GM21576 (cell line): ENCODE data around the gene MPZL1.
A peak's percentile ranks its signal among the peaks of the same experiment; 100 is the strongest.

Experiments
- ATAC-seq: cut with Tn5 transposase; IDR thresholded peaks from one replicate; pipeline ENCODE4 v1.9.1; 2021; ENCODE audit warnings: mild to moderate bottlenecking, moderate library complexity; ENCODE audit not compliant: unreplicated experiment

The MPZL1 gene

DNA sequence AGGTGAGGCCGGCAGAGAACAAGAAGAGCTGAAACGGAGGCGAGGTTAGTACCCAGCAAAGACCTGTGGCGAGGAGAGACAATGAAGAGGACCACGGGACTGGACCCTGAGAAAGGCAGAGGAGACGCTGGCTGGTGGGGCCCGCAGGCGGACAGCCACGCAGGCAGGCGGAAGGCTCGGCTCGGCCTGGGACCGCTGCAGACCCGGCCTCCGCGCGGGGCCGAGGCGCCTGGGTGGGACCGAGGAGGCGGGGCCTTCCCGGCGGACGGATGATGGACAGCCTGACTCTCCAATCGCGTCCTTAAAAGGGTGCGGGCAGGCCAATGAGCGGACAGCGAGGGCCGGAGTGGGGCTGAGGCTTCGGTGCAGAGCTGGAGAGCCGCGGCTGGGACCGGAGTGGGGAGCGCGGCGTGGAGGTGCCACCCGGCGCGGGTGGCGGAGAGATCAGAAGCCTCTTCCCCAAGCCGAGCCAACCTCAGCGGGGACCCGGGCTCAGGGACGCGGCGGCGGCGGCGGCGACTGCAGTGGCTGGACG, at the start of gene MPZL1:
TSS of gene MPZL1 (plus strand) at position 366 of the 535 bp plus-strand sequence. CDS start 170 bp downstream, outside the sequence.
- ATAC-seq: peak; percentile 89

DNA sequence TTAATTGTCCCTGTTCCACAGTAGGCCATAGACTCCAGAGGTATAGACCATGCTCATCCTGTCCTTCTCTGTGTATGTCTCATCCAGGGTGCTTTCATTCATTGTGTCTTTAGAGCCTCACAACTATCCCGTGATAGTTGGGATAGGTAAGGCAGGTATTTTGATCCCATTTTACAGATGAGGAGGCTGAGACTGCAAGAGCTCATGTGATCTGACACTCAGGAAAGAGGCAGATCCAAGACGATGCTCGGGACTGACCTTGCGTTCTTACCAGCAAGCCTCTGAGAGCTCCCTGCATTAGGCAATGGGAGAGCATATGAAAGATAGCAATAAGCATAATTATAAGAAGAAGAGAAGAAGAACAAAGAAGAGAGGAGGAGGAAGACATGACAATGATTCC, 49.0 kb upstream of the MPZL1 start:
- no peak for ATAC-seq

DNA sequence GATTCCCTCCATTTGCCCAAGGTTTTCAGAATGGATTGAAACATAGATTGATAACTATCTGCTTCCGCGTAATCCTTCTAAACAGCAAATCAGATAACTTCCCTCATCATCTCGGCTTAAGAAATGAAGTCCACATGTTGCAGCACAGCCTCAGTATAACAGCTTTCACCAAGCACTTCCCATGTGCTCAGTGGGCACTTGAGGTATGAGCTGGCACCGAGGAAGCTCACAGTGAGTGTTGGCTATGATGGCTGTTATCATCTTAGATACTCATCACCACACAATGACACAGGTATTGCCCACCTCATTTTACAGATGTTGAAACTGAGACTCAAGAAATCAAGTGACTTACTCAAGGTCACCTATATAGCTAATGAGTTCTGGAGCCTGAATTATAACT, 48.5 kb upstream of the MPZL1 start:
- ATAC-seq: no peak

DNA sequence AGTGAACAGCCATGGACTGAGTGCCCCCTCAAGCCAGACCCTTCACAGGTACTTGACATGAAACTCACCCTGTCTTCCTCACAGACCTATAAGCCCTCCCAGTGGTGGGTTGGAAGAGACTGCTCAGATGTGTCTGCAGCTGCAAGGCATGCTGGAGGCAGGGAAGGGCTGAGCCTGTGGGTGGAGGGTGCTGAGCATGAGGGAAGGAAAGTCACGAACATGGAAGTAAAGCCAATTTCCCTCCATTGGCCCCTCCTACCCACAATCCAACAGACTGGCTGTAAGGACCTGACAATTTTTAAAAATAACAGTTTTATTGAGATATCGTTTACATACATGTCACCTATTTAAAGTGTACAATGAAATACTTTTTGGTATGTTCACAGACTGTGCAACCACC, 47.6 kb upstream of the MPZL1 start:
- no peak for ATAC-seq

DNA sequence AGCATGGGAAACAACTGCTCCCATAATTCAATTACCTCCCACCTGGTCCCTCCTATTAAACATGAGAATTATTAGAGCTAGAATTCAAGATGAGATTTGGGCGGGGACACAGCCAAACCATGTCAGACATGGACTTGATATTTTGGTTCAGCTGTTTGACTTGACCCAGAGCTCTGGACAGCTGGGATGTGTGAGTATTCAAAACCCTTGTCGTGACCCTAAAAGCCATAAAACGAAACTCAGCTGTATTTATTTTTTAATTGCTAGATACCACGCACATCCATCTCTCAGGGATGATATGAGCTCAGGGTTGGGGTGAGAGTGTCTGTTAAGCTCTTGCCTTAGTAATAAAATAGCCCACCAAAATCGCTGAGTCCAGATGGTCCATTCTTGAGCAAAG, 46.3 kb upstream of the MPZL1 start:
- ATAC-seq: no peak

DNA sequence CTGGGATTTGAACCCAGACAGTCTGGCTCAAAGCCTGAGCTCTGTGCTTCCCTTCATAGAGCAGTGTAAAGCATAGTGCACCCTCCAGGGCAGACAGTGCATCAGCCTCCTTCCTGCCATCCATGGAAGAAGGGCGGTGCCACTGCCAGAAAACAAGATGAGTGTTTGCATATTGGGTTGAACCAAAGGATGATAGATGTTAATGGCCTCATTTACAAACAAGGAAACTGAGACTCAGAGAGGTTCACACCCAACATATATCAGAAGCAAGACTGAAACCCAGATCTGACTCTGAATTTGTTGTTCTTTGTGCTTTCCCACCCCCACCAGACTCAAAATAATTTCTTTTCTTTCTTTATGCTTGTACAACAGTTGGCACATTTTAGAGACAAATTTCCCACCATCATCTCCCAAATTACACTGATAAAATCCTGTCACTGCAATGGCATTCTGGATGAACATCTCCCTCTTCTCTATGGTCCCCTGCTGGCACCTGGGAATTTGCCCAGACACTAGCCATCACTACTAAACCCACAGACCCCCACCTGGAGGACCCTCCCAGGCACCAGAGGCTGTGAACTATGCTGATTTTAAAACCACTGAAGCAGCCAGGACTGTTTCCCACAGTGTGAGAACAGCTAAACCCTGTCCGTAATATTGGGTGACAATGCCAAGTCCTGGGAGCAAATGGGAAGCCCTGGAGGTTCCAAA, 45.4 kb upstream of the MPZL1 start:
- peak; percentile 68 for ATAC-seq

DNA sequence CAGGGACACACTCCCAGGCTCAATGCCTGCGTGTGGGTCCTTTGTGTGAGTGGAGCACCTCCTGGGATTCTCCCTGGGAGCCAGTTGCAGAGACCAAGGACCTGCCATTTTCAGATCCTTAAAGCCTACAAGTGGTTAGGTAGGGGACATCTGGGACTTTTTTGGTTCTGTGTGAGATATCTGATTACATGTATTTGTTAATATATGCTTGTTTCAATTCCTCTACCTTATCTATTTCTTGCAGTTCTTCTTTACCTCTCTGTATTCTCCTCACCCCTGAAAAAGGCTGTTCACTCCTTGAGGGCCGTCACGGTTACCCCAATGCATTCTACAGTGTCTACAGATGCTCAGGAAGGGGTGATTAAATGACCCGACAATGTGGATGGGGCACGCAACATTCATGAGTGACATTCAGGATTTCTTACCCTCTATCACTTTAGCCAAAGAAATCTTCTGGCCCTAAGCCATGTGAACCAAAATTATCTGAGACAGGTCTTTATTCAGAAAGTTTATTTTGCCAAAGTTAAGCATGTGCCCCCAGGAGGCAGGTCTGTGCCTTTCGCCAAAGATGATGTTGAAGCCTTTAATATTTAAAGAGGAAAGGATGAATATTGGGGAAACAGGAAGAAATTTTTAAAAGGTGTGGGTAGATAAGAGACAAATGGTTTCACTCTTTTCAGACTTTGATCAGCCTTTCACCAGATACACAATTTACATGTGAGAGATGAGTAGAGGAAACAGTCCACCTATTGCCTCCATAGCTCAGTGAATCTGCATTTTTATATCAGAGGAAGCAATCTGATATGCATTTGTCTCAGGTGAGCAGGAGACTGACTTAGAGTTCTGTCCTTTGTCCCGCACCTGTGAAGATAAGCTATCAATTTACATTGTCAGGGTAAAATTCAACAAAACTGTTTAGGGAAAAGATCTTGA, 44.6 kb upstream of the MPZL1 start:
- ATAC-seq: no peak

DNA sequence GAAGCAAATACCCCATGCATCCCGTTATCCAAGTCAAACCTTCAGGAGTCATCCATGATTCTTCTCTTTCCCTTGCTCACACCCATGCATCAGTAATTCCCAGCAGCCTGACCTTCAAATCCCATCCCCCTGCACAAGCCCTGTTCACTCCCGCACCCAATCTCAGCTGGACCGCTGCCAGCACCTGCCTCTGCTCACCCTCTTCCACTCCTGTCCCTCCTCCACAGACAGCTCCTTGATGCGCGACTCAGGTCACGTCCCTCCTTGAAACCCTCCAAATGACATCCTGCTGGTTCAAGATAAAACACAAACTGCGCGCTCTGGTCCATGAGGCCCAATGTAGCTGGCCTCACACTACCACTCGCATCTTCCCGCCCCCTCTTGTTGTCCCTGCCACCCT, 43.4 kb upstream of the MPZL1 start:
- no peak for ATAC-seq

DNA sequence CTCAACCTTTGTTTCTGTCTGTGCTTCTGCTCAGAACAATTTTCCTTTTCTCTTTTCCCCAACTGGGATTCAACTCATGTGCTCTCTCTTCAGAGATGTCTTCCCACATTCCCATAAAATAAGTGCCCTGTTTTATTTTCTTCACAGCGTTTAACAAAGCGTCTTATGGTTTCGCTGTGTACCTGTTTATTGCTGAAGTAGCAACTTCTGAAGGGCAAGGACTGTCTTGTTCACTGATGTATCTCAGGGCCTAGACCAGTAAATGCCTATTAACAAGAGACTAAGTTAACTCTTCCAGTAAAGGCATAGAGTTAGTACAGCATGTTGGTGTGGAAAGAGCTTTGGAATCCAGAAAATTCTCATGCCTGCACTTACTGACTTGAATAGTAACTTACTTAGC, 42.9 kb upstream of the MPZL1 start:
- ATAC-seq: no peak

DNA sequence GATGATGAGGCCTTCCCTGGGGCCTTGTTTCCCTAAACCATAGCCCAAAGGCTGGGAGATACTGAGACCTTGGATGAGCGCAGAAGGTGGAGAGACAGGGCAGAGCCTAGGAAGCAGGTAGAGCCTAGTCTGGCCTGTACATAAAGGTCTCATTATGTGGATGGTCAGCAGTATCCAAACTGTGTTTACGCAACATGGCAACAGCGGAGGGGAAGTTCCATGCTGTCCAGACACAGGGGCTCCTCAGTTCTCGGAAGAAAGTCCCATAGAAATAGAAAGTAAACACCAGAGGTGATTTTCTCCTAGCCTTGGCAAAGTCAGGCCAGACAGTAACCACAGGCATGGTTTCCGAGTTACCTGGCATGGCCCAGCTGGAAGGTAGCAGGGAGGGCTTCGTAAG, 42.1 kb upstream of the MPZL1 start:
- no peak for ATAC-seq

DNA sequence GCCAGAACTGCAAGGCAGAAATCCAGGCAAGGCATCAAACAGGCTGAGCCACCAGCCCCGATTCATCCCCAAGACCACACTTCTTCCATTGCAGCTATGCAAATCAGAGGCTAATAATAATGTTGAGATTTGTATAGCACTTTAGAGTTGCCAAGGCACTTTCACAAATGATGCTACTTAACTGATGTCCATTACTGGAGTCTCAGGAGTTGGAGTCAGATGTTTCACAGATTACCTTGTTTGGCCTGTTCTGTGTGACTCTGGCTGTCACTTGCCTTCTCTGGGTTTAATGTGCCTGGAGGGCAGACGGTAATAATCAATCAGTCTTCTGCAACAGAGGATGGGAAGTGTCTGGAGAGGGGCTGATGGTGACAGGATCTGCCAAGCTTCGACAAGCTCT, 40.8 kb upstream of the MPZL1 start:
- ATAC-seq: no peak

DNA sequence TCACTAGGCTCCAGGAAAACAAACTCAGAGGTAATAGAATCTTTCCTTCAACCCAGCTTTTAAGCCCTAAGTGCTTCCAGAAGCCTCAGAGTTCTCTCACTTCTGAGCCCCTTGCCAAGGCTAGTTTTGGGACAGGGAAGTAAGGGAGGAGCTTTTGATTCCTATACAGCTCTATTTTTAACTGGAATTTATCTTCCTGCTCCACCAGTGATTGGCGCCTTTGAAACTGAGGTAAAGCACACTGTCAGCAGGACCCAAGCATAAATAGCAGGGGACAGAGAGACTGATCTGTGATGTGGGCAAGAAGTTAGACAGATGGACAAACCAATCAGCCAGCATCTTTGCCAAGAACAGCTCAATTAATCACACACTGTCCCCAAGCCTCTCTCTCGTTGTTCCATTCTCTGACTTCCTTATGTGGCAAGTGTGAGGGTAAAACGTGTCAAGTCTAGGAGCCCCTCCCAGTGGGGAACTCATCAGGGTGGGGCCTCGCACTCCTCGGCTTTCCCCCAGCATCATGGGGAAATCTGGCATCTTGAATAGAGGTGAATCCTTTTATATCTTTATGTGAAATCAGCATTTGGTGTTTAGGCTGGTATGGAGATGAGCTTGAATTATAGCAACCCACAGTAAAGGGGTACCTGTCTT, 40.2 kb upstream of the MPZL1 start:
- ATAC-seq: no peak

DNA sequence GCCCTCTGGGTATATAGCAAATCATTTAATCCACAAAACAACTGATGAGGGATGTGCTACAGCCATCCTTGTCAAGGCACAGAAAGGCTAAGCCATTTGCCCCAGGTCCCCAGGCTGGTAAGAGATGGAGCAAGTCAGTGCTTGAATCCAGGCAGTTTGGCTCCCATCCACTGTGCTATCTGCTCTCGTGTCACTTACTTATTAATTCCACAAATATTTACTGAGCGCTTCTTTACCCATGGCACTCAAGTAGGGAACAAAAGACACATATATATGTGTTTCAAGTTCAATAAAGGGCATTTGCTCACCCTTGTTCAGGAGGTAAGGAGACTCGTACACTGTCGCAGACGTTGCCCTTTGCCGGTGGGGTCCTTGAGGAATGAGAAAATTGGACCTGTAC, 38.6 kb upstream of the MPZL1 start:
- ATAC-seq: no peak

DNA sequence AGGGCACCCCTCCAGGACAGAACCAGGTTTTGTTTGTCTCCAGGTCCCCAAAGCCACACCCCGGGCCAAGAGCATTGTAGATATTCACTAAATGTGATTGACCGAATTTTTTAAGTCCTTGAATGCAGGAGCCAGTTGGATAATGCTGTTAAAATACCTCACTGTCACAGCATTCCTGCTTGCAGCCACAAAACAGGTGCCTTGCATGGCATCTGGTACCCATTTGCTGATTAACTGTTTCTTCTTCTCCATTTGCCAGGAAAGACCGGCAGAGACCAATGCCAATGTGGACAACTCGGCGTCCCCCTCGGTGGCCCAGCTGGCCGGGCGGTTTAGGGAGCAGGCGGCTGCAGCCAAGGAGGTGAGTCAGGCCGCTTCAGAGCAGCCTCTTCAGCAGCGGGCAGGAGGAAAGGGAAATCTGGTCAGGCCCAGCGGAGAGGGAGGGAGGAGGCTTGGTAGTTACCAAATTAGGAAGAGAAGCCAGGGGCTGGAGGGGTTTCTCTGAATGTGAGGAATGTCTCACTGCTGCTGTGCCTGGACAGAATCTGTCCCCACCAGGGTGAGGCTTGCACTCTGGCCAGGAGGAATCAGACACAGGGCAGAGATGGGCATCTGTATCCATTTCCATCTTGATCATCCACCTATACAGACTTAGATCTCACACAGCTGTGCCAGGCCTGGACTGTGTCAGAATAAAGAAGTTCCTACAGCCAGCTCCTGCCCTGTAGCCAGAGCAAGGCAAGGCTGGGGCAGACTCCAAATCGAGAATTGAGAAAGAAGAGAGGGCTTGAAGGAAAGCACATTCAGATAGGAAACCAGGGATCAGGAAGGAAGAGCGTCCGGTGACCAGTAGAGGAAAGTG, 37.9 kb upstream of the MPZL1 start:
- no peak for ATAC-seq

DNA sequence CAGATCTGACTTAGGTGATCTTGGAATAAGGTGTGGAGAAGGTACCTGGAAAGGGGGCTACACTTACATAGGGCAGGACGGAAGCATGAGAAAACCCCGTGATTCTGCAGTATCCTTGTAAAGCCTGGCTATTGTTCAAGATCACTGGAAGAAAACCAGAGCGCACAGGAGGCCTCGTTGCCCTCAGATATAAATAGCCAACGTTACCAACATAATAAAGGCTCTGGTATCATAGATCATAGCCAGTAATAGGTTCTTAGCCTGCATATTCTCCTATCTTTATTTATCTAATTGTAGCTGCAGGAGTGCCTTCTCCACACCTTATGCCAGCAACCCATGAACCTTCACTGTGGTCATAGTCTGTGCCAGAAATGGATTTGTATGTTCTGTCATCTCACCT, 35.9 kb upstream of the MPZL1 start:
- ATAC-seq: no peak

DNA sequence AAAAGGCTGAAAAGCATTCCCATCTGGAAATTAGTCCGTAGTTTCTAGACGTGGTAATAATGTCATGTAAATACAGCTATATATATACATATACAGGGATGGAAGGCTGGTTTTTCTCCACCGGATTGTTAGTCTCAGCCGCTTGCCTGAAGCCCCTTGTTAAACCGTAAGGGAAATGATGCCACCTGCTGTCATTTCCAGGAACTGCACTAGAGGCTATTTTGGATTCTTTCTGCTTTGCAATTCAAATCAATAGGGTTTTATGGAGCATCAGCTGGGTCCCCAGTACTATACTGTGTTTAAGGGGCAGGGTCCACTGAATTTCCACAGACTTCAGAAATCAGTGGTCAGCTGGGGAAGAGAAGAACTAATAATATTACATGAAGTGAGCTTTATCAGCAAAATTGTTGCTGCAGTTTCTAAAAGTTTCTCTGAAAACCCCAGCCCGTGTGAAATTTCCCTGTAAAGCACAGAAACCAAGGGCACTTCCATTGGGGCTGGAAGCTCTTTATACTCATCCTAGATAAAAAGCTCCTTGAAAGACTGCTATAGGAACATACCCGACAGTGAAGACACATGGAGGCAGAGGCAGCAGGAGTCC, 33.8 kb upstream of the MPZL1 start:
- ATAC-seq: peak; percentile 51

DNA sequence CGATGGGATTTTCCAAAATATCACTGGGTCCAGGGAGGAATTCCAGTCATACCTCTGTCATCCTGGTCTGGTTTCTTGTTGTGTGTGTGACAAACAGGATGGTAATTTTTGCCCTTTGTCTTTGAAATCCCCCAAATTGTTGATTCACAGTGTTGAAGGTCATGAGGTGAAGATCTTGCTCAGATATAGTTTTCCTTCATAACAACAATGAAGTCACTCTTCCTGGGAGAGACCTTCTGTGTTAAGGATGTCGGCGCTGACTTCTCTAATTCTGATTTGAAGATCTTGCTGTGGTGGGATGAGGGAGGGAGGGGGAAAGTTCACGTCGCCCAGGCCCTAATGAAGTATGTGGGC, 32.2 kb upstream of the MPZL1 start:
- ATAC-seq: no peak

DNA sequence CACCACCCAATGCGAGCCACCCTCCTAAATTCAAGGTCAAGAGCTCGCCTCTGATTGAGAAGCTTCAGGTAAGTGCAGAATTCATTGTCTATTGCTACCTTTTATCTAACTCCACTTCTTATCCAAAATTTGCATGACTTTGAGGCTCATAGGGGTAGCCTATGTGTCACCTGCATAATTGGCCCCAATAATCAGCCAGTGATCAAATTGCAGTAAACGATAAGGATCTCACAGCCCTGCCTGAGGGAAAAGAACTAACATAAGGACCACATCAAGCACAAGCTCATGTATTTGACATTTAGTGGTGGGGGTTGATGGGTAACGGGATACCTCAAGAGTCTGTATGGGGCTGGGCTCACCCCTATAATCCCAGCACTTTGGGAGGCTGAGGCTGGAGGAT, 31.7 kb upstream of the MPZL1 start:
- ATAC-seq: no peak

DNA sequence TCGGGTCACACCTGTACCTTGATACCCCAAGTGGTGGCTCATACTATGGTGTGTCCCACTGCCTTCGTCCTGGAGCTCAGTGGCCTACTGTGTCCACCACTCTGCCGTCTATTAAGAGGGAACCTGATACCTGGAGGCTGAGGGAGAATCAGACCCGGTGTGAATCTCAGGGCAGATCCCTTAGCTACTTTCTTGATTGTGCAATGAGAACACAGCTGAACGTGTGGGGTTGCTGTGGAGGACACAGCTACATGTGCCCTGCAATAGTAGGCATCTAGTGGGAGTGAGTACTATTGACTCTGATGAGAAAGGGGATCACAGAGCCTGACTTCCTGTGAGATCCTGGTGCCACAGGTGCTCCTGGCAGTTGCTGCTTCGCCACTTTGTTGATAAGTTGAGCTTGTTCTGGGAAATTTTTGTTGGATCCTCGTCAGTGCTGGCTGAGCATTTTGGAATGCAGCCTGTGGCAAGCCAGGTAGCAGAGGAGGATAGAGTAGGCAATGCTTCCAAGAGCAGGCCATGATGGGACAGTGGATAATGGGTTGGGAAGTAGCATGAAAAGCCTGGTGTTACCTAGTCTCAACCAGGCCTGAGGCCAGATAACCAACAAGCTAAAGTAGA, 28.2 kb upstream of the MPZL1 start:
- no peak for ATAC-seq

DNA sequence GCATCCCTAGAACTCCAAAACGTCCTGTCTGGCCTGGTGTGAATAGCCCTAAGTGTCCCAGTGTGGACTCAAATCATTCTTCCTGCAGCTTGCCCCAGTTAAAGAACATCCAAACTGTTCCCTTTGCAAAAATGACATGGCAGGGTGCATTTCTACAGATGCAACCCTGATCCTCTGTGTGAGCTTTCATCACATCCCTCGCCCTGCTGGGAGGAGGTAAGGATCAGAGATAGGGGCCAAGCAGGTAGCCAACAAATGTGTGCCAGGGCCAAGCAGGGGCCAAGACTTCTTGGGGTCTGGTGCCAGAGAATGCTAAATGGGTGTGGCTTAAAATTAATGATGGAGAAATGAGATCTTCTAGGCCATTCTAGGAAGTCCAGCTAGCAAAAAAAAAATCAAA, 27.1 kb upstream of the MPZL1 start:
- no peak for ATAC-seq
